ENCODE results near the gene CFAP90. TPM values are rescaled to one million over a fixed set of nuclear protein-coding genes. Genes with fewer than 3 reads are reported as not detected.

The CFAP90 gene
- total RNA-seq, 1 donor from 2014 or later = not detected

DNA sequence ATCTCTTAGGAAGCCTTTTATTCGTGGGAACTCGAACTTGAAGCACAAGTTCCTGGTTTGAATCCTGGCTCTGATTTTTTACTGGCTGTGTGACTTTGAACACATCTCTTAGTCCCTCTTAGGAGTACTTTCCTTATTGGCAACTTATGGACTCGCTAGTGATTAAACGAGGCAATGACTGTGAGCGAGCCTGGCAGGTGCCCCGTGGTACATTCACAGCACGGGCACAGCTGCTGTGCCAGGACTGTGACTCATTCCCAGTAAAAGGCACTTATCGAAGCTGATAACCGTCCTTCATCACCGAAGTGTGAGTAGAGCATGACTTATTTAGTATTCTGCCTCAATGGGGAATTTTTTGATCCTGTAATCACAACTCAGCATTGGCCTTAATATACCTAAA is 22.7 kb downstream of the CFAP90 start:
- intact Hi-C loops (cut with DNase I) = no loop called here
- DNase-seq (ENCODE audit: low spot score) = no peak

DNA sequence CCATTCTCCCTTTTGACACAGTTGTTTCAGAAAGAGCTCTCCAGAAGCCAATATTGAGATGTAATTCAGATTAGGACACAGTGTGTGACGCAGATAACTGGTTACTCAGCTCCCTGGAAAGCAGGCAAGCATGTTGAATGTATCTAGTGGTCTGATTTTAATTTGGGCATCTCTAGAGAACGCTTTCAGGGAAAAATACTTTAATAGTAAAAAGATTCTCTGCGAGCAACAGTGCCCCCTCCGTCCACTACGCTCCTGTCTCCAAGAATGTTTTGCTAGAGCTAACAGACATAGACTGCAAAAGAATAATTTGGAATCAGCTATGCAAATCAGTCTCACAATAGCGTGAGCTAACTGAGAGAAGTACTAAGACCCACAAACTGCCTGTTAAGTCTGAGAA is 23.3 kb downstream of the CFAP90 start:
- intact Hi-C loops (cut with DNase I) = no loop called here
- no peak for DNase-seq (ENCODE audit: low spot score)

DNA sequence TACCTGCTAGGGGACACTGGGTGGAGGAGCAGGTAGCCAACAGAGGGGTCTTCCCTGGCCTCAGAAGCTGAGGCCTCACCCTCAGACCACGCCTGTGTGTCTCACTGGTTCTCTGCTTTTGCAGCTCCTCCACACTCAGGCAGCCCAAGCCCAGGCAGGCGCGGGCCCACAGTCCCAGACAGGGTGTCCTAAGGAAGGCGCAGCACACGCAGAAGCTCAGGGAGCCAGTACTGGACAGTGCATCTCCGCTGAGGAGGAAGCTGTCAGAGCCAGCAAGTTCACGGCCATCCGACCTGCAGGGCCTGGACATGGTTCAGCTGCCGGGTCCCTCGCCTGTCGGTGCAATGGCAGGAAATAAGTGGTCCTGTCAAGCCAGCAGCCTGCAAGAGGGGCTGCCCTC is 25.3 kb downstream of the CFAP90 start:
- no peak for DNase-seq (ENCODE audit: low spot score)
- intact Hi-C loops (cut with DNase I) = no loop called here

DNA sequence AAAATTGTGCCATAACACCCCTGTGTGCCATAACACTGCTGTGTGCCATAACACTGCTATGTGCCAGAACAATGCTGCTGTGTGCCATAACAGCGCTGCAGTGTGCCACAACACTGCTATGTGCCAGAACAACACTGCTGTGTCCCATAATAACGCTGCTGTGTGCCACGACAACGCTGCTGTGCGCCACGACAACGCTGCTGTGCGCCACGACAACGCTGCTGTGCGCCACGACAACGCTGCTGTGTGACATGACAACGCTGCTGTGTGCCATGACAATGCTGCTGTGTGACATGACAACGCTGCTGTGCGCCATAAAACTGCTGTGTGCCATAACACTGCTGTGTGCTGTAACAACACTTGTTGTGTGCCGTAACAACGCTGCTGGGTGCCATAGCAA is 25.9 kb downstream of the CFAP90 start:
- DNase-seq (ENCODE audit: low spot score) = no peak
- intact Hi-C loops (cut with DNase I) = no loop called here

DNA sequence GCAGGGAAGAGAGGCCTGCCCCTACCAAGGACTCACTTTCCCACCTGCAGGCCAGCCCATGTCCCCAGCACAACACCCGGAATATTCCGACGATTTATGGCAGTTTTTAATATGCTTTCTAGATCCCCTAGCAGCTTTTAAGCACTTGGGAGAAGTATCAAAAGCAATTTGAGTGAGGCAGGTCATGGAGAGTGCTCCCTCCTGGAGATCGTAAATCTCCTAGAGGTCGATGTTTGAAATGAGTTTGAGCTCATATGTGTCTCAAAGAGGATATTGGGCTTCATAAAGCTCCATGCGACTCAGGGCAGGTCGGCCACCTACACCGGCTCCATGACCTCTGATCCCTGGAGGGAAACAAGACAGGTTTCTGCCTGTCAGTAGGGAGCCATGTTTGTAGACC is 27.3 kb downstream of the CFAP90 start:
- intact Hi-C loops (cut with DNase I) = no loop called here
- DNase-seq (ENCODE audit: low spot score) = no peak

DNA sequence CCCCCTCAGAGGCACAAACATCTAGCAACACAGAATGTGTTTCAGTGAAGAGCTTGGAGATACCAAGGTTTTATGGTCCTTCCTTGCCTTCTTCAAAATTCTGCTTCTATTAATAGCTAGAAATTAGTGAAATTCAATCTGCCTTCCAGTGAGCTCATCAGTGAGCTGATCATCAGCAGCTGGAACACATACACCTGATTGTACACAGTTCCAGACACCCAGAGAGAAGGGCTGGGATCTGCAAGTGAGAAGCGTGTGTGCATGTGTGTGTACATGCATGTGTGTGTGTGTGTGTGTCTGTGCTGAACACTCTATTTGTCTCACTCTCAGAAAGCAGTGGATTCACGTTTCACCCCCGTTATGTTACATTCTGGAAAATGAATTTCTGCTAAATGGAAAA is 28.5 kb downstream of the CFAP90 start:
- intact Hi-C loops (cut with DNase I) = no loop called here
- DNase-seq (ENCODE audit: low spot score) = no peak

DNA sequence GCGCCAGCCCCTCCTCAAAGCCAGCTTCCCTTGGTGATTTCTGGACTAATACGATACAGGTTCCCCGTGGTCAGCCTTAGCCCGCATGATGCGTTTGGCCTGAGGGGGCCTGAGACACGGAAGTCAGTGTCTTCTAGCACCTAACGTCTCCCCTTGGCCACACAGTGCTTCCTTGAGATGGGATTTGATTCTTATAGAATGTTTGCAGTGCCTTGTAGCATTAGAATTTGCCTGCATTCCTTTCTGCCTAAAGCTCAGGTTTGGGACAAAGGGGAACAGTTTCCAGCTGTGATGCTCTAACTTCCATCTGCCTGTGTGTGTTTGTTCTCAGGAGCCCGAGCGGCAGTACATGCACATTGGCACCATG is 34.4 kb downstream of the CFAP90 start:
- peak; percentile 33 for DNase-seq (ENCODE audit: low spot score)
- intact Hi-C loops (cut with DNase I) = no loop called here

DNA sequence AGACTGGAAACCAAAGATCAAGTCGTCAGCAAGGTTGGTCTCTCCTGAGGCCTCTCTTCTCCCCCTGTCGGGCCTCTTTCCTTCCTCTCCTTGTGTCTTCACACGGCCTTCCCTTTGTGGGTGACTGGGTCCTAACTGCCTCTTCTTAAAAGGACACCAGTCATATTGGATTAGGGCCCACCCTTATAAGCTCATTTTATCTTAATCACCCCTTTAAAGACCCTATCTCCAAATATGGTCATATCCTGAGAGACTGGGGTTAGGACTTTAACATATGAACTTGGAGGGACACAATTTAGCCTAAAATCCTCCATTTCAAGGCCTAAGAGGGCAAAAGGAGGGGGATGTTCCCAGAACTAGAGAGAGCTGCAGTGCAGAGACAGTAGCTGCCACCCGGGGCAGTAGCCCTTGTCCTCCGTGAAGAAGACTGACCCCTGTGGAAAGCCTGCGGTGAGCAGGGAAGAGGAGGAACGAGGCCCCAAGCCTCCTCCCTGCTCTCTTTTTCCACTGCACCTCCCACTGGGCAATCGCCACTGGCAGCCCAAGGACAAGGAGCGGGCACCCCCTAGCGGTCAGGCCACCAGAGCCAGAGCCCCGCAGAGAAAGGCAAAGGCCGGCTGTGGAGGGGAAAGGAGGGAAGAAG is 34.9 kb downstream of the CFAP90 start:
- intact Hi-C loops (cut with DNase I) = no loop called here

DNA sequence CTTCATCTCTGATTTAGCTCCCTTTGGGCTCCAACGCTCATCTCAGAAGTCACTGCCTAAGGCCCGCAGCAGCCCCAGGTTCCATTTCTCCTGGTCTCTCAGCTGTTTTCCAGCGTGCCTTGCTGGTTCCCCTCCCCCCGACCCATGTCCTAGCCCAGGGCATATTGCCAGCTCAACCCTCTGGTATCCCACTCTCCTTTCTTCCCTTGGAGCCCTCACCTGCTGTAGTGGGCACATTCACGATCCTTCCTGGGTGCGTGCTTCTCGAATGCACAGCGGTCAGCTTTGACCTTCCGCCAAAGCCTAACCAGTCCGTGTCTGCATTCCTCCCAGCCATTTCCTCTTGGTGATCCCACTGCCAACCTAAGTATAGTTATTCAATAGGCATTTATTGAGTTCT is 36.1 kb downstream of the CFAP90 start:
- intact Hi-C loops (cut with DNase I) = no loop called here
- no peak for DNase-seq (ENCODE audit: low spot score)

More for the DNA sequence above, 34.9 kb downstream of the CFAP90 start:
- peak; percentile 89 for DNase-seq (ENCODE audit: low spot score)

DNA sequence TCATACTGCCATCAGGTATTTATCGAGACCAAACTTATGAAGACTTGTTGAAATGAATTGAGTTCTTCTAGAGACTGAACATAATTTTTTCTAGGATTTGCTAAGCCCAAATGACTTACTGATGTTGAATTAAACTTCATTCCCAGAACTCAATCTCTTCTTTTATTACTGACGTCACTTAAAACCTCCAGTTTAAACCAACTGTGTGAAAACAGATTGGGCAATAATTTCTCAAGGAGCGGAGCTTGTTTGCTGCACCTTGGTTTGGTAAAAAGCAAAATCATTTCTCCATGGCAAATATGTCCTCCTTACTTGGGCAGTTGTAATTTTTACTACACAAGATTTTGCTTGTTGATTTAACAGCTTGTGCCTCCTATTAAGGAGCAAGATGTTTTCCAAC is 37.4 kb downstream of the CFAP90 start:
- no peak for DNase-seq (ENCODE audit: low spot score)
- intact Hi-C loops (cut with DNase I) = no loop called here

DNA sequence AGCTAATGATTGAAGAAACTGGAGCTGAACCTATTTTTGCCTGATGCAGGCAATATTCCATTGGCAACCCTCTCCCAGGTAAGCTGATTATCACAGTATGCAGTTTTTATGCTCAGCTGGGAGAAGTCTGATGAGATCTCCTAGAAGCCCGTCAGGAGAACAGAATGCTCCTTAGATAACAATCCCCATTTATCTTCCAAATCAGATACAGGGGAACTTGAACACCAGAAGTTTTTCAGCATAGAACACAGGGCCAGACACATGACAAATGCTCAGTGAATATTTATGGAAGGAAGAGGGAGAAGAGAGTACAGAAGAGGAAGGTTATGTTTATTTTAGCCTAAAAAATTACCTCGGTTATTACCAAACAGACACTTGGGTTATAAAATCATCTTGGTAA is 37.9 kb downstream of the CFAP90 start:
- DNase-seq (ENCODE audit: low spot score) = no peak
- intact Hi-C loops (cut with DNase I) = no loop called here

DNA sequence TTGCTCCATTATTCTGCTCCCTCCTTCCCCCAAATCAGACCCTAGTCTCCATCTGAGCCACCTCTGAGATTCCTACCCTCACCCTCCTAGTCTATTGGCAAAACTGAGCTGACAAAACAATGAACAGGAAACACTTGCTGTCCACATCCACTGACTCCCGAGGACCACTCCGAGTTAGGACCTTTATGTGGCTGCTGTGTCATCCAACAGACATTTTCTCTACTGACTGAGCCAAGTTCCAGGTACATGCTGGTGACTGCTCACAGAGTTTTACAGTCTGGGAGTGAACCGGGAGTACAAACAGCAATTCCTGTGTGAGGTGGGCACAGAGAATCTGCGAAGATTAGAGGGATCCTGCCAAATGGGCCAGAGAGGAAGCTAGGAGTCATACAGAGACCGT is 39.2 kb downstream of the CFAP90 start:
- intact Hi-C loops (cut with DNase I) = no loop called here
- DNase-seq (ENCODE audit: low spot score) = no peak

DNA sequence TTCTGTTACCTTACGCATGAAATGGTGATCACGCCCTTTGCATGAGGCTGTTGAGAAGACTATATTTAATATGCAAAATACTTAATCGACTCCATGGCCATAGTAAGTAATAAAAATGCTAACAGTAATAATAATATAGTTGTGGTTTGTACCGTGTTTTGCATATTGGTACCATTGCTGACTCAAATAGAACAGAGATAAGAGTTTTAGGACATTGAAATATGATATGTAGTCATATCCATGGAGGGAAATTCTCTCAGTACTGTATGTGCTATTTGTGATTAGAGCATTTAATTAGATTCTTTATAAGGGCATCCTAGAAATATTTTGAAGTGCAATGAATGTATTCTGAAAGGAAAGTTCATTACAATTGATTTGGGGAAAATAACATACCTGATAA is 41.9 kb downstream of the CFAP90 start:
- no peak for DNase-seq (ENCODE audit: low spot score)
- intact Hi-C loops (cut with DNase I) = no loop called here

DNA sequence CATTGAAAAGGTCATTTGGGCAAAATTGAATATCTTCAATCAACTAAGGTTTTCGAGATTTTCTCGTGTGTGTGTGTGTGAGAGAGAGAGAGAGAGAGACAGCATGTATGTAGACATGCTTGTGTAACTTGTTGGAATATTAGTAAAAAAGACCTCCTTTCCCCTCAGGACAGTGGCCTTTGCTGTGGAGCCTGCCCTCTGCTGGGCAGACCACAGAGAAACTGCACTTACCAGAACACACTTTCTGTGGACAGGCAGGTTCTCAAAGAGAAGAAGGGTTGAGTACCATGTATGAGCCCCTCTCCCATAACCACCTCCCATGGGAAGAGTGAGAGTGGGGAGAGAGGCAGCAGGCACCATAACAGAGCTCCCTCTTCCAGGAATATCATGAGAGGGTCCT is 45.6 kb downstream of the CFAP90 start:
- intact Hi-C loops (cut with DNase I) = no loop called here
- no peak for DNase-seq (ENCODE audit: low spot score)

DNA sequence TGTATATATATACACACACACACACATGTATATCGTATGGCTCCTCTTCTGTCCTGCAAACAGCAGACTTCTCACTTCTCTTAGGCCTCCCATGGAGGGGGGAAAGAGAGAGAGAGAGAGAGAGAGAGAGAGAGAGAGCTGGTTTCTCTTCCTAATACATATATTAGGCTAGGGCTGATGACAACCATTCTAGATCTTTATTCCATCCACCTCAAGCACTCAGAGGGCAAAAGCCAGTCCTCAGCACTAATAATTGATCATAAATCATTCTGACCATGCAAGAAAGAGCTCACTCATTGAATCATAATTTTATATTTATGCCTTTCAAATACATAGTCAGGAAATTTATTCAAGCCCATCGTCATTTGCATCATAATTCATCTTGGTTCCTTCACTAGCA is 47.0 kb downstream of the CFAP90 start:
- intact Hi-C loops (cut with DNase I) = no loop called here
- DNase-seq (ENCODE audit: low spot score) = no peak

DNA sequence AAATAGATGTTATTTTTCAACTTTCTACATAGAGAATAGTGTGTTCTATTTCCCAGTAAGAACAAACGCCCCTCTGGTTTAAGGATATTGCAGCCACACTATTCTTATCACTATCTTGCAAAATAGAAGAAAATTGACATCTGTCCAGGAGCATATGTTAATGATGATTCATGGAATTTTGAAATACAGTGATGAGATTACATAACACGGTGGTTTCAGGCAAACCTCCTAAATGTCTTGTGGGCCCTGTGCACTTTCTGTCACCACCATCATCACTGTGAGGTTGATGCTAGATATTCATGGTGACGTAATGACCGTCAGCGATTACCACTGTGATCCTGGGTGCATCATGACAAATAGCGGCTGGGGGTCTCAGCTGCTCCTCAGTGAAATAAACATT is 48.1 kb downstream of the CFAP90 start:
- DNase-seq (ENCODE audit: low spot score) = no peak
- intact Hi-C loops (cut with DNase I) = no loop called here

DNA sequence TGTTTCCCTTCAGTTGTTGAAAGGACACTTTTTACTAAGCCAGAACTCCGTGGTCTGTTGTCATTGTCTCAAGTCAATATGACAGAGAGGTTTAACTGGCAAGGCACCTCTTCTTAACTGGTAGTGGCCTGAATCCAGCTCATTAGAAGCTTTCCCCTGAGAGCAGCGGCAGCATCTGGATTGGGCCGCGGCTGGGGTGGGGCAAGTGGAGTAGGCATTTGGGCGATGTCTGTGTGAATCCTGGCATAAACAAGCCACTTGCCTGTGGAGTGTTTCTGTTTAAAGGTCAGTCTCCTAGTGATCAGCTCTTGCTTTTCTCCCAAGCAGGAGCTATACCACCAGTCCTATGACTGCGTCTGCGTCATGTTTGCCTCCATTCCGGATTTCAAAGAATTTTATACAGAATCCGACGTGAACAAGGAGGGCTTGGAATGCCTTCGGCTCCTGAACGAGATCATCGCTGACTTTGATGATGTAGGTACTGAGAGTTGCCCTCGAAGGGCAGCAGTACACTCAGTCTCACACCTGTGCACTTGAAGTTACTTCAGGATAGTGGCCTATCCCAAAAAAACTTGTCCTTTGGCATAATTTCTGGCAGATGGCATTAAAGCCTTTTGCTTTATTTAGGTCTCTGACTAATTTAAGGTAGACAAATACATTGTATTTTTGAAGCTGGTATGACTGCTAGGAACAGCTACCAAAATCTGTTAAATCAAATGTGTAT is 48.9 kb downstream of the CFAP90 start:
- intact Hi-C loops (cut with DNase I) = no loop called here
- no peak for DNase-seq (ENCODE audit: low spot score)

DNA sequence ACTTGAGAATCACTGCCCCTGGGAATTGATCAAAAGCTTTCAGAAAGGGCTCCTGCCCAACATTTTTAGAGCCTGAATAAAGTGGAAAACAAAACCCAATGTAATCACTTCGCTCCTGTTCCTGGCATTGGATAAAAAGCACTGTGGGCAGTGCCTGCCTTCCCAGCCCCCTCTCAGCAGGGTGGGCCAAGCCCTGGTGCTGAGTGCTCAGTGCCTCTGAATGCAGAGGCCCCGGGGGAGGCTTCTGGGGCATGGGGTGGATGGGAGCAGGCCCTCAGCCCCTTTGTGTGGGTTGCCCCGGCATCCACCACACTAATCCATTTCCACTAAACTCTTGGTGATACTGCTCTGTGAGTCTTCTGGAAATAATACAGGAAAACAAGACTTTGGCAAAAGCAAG is 55.6 kb downstream of the CFAP90 start:
- intact Hi-C loops (cut with DNase I) = no loop called here
- DNase-seq (ENCODE audit: low spot score) = no peak

DNA sequence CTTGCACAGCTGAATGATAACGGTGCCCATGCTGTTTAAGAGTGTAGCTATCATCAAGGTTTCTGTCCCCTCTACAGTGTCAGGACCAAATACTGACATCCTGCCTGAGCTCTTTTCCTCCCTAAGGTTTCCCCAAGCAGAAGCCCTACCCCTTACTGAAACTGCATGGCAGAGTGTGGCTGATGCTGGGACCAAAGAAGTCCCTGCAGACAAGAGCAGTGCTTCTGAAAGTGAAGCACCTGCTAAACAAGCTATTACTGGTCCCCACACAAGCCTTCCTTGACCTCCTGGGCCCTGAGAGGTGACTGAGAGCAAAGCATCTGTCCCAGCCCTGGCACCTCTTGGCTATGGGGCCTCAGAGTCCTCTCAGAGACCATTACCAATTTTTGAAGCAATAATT is 56.1 kb downstream of the CFAP90 start:
- intact Hi-C loops (cut with DNase I) = no loop called here
- DNase-seq (ENCODE audit: low spot score) = no peak

DNA sequence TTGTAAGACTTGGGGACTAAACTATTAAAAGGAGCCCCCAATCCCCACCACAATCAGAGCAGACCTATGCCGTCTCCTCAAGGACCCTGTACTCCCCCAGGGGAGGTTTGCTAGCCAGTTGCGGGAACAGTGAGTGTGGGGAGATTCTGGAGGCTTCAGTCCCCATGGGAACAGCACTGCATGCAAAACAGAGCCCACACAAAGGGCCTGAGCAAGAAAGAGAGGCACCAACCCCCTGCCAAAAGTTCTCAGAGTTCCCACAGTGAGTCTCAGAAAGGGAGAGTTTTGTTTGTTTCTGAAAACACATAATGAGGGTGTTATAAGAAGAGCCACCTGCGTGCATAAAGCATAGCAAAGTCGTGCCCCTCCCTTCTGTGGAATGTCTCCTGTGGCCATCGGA is 56.6 kb downstream of the CFAP90 start:
- intact Hi-C loops (cut with DNase I) = no loop called here
- no peak for DNase-seq (ENCODE audit: low spot score)

DNA sequence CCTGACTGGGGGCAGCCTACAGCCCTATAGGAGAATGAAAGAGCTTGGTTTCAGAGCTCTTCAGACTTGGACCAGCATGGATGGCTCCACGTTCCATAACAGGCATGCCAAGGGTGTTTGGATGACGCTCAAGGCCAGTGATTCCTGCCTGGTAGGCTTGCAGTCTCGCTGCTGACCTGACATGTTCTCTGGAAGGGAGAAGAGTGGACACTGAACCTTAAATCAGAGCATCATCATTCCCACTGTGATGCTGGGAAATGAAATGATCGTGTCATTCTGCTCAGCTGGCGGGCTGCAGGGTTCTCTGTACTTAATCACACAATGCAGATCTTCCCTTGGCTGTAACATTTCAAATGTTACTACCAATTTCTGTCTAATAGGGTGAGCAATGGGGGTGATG is 57.0 kb downstream of the CFAP90 start:
- no peak for DNase-seq (ENCODE audit: low spot score)
- intact Hi-C loops (cut with DNase I) = no loop called here

DNA sequence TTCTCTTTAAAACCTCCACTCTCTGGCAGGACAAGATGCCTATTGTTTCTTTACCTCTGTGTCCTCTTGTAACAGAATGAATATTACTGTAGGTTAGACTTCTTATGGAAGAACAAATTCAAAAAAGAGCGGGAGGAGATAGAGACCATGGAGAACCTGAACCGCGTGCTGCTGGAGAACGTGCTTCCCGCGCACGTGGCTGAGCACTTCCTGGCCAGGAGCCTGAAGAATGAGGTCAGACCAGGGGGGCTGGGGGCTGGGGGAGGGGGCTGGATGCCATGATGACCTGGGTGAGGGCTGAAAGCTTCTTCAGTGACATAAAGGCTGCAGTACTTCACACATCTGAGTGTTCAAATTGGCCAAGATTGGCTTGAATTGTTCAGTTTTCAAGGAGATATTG is 61.4 kb downstream of the CFAP90 start:
- intact Hi-C loops (cut with DNase I) = no loop called here
- DNase-seq (ENCODE audit: low spot score) = no peak

Data from cardiac septum (tissue), 1 donor.